GM12801 (cell line): ENCODE measurements around the gene ACOT11.

Experiments used
- CTCF ChIP-seq: IDR thresholded peaks from one replicate; pipeline ENCODE4 v1.5.1; 2011; ENCODE audit warnings: control low read depth; ENCODE audit not compliant: insufficient read length; ENCODE audit errors: extremely low read depth

ACOT11 gene

GRCh38 chr1:54542962-54543539 lies 5.0 kb upstream of the ACOT11 start:
- no peak for TF ChIP-seq CTCF

GRCh38 chr1:54543729-54544496 lies 4.1 kb upstream of the ACOT11 start:
- no peak for TF ChIP-seq CTCF

- TF ChIP-seq CTCF: no peak
Observed at GRCh38 chr1:54545916-54546635, 2.0 kb upstream of the ACOT11 start.

- TF ChIP-seq CTCF: no peak
Observed at GRCh38 chr1:54546651-54547401, 1.2 kb upstream of the ACOT11 start.

GRCh38 chr1:54548389-54549044 lies 489 bp downstream of the ACOT11 start:
- no peak for TF ChIP-seq CTCF

GRCh38 chr1:54549181-54549924 lies 1.3 kb downstream of the ACOT11 start:
- TF ChIP-seq CTCF: no peak
